Fibroblast of pulmonary artery (primary cell): ENCODE results near the gene POU2AF3.
A peak's percentile ranks its signal among the peaks of the same experiment; 100 is the strongest.
"Not testable (repeated sequence)": the region's sequence is repeated elsewhere in the genome, so short reads cannot be mapped to it uniquely, and the experiment has no call there.

Experiments
- DNase-seq: peaks from one replicate; pipeline ENCODE4 v3.0.0-alpha.2; 2010; ENCODE audit warnings: low read depth
- H3K4me3 ChIP-seq: replicated peaks from 2 replicates; pipeline ENCODE4 v1.5.1; 2011; ENCODE audit warnings: low read depth, mild to moderate bottlenecking, control low read depth, low read length, moderate library complexity
- CTCF ChIP-seq: IDR thresholded peaks from 2 replicates; pipeline ENCODE4 v1.5.1; 2011; ENCODE audit warnings: mild to moderate bottlenecking, control low read depth, low read length, inconsistent platforms; ENCODE audit errors: missing control alignments

The POU2AF3 gene

GRCh38 chr11:111285189-111286091, 12.9 kb upstream of the POU2AF3 start:
- H3K4me3 ChIP-seq: no peak overlapping the region
- no peak for DNase-seq
- TF ChIP-seq CTCF: no peak

- TF ChIP-seq CTCF: no peak
- no peak for DNase-seq
- H3K4me3 ChIP-seq: no peak overlapping the region
Measured at GRCh38 chr11:111291764-111292163, 6.6 kb upstream of the POU2AF3 start.

GRCh38 chr11:111292408-111292807, 5.9 kb upstream of the POU2AF3 start:
- DNase-seq, H3K4me3 ChIP-seq: not testable (repeated sequence)

GRCh38 chr11:111296196-111296595, 2.1 kb upstream of the POU2AF3 start:
- no peak for TF ChIP-seq CTCF
- DNase-seq: no peak
- H3K4me3 ChIP-seq: no peak overlapping the region

- DNase-seq: no peak
- H3K4me3 ChIP-seq: no peak overlapping the region
- TF ChIP-seq CTCF: no peak
Measured at GRCh38 chr11:111297696-111298095, 650 bp upstream of the POU2AF3 start.

- peak overlapping the region; percentile 43 for H3K4me3 ChIP-seq
- TF ChIP-seq CTCF: peak; percentile 41
- DNase-seq: peak; percentile 19
Measured at GRCh38 chr11:111299101-111300026, 1.0 kb downstream of the POU2AF3 start.

- no peak for DNase-seq
- no peak overlapping the region for H3K4me3 ChIP-seq
- no peak for TF ChIP-seq CTCF
Measured at GRCh38 chr11:111300569-111300968, 2.2 kb downstream of the POU2AF3 start.
